SH-SY5Y (cell line): ENCODE results near the gene SEZ6L2.

Source experiments
- GATA2 ChIP-seq: IDR thresholded peaks from 2 replicates; pipeline ENCODE4 v1.6.1; 2011; ENCODE audit warnings: mild to moderate bottlenecking, low read depth, low read length
- GATA3 ChIP-seq: IDR thresholded peaks from 2 replicates; pipeline ENCODE4 v1.6.1; 2011; ENCODE audit warnings: low read depth, mild to moderate bottlenecking, low read length, moderate library complexity

GRCh38 chr16:29837841-29838240, 61.5 kb downstream of the SEZ6L2 start:
- no peak for TF ChIP-seq GATA3
- no peak for TF ChIP-seq GATA2
